ENCODE results near the gene TTN. TPM values are rescaled to one million over a fixed set of nuclear protein-coding genes. Genes with fewer than 3 reads are reported as not detected.

Gene TTN
- total RNA-seq, 1 donor from 2014 or later: 14.0 TPM

DNA sequence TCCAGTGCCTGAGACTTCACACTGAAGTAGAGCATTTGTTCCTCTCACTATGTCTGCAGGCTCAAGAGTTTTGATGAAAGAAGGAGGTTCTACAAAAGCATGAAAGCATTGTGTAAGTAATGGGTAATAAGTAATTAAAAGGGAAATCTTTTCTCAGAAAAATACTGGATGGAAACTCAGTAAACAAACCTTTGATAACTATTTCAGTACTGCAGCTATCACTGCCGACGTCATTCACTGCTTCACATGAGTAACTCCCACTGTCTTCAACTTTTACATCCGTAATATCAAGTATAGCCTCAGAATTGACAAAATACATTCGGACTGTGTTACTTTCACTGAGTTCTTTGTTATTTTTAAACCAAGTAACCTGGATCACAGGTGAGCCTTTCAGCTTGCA is 72.7 kb downstream of the TTN start:
- DNase-seq (ENCODE audit: low spot score): no peak

DNA sequence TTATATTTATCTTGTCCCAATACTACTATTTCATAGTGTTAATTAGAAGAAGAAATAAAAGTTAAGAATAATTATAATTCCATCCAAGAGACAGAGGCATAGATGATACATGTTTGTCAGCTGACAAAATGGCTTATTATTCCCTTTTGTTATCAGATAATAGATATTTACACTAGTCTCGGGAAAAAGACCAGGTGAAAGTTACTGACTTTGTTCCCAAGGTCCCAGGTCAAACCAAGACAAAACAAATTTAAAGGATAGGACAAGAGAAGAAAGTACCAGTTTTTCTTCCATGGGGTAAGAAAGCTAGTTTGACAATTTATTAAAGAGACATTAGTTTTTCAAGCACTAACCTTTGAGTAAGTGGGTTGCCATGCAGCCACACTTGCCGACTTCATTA is 73.2 kb downstream of the TTN start:
- no peak for DNase-seq (ENCODE audit: low spot score)

DNA sequence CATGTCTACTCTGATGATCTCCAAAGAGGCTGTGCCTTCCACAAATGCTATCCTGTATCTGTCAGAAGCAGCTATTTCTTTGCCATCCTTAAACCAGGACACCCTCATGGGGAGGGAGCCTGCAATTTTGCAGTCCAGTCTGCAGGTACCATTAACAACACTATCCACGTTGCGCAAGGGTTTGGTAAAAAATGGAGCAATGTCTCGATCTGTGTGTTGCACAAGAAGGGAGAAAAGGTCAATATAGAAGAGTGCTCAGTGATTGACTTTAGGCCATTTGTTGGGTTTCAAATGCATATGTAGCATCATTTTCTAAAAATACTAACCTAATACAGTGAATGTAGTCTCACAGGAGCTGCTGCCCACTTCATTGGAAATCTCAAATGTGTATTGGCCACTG is 74.3 kb downstream of the TTN start:
- no peak for DNase-seq (ENCODE audit: low spot score)

DNA sequence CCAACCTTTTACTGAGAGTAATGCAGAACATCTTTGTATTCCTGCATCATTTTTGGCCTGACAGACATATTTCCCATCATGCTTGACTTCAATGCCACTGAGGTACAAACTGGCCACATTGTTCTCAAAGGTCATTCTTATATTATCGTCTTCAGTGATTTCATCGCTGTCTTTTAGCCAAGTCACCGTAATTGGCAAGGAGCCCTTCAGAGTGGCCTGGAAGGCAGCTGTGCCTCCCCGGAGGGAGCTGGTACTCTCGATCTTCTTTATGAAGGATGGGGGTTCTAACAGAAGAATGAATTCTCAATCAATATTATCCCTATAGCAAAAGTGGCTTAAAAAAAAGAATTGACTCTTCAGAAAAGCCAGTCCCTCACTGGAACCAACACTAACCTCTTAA is 75.9 kb downstream of the TTN start:
- no peak for DNase-seq (ENCODE audit: low spot score)

DNA sequence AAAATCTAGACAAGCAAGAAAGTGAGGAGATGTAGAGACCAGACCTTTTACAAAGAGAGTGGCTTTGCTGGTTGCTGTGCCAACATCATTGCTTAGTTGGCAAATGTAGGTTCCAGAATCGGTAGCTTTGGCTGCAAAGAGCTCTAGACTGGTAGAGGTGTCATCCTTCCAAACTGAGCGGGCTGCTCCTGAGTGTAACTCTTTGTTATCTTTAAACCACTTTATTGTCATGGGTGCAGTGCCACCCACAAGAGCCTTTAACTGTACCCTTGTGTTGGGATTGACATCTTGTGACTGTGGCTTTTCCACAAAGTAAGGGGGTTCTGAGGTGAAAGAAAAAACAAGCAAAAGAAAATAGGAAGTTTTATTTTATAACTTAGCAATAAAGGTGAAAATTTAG is 77.2 kb downstream of the TTN start:
- DNase-seq (ENCODE audit: low spot score): no peak

DNA sequence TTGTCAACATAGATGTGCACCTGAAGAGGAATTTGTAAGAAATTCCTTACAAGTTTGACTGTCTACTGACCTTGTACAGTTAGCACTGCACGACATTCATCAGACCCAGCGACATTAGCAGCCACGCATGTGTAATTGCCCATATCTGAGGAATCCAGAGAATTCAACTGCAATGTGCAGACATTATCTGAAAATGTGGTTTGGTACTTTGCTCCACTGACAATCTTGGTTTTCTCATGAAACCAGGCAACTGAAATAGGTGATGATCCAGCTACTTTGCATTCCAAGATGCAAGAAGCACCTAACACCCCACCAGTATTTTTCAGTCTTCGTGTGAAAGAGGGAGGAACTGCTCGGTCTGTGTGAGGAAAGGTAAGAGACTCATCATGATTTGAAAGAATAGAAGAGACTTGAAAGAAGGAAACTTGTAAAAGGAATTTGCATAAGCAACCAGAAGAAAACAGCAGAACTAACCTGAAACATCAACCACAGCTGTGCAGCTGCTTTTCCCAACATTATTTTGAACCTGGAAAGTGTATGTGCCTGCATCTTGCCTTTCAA is 83.4 kb downstream of the TTN start:
- DNase-seq (ENCODE audit: low spot score): no peak

DNA sequence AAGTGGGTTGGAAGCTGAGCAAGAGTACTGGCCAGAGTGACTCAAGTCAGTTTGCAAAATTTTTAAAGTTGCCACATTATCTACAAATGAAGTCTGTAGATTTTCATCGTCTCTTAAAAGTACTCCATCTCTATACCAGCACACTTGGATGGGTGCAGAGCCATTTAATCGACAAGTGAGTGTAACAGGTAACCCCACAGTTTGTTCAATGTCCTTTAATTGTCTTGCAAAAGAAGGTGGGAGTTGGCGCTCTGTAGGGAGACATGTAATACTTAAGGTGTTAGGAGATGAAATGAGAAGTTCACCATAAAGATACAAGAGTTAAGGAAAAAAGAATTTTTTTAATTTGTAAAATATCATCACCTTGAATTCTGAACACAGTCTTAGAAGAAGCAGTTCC is 84.9 kb downstream of the TTN start:
- no peak for DNase-seq (ENCODE audit: low spot score)

DNA sequence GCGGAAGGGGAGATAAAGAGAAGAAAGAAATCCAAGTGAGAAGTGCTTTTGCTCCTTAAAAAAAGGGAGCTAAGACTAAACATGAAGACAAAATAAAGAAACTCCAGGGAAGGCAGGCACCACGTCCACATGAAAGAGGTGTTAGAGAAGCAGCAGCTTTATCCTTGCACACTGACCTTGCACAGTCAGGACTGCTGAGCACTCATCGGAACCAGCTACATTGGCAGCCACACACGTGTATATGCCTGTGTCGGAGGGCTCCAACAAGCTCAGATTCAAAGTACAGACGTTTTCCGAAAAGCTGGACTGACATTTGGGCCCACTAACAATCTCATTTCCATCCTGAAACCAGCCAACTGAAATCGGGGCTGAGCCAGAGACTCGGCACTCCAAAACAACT is 88.2 kb downstream of the TTN start:
- no peak for DNase-seq (ENCODE audit: low spot score)

DNA sequence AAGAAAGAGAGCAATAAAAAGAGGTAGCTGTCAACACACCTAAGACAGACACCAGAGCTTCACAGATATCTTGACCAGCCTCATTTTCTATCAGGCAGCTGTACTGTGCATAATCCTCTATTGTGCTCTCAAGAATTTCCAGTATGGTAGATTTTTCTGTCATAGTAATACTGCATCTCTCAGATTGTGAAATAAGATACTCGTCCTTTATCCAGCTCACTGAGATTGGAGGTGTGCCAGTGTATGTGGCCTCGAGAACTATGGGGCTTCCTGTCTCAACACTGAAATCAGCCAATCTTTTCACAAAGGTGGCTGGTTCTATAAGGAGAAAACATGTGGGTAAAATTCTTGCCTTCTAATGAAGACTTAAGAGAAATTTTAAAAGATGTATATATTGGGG is 88.9 kb downstream of the TTN start:
- DNase-seq (ENCODE audit: low spot score): no peak

DNA sequence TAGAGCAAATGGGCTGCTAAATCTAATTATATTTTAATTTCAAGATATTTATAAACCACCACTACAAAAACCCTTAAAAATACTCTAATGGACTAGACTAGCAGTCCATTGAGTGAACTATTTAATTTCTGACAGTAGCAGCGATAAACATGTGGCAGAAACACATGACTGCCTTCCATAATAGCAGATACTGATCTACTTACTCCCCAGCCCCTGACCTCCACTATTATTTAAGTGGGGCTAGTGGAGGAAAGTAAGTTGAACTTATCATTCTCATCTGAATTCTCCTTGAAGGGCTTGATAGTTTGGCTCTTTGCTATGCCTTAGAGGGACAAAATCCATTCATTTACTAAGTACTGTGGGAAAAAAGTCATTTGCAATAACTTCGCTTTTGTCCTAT is 90.8 kb downstream of the TTN start:
- no peak for DNase-seq (ENCODE audit: low spot score)

DNA sequence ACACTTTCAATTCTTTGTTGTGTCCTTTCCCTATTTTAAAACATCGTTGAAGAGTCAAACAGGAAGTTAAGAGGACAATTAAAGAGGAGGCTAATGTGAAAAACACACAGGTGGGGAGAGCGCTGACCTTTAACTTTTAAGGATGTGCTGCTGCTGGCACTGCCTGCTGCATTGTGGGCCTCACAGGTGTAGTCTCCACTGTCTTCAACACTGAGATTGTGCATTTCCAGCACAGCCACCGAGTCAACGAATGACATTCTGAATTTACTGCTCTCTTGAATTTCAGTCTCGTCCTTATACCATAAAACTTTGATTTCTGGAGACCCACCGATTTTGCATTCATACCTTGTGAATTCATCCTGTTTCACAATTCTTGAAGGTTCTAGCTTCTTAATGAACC is 91.9 kb downstream of the TTN start:
- DNase-seq (ENCODE audit: low spot score): no peak

DNA sequence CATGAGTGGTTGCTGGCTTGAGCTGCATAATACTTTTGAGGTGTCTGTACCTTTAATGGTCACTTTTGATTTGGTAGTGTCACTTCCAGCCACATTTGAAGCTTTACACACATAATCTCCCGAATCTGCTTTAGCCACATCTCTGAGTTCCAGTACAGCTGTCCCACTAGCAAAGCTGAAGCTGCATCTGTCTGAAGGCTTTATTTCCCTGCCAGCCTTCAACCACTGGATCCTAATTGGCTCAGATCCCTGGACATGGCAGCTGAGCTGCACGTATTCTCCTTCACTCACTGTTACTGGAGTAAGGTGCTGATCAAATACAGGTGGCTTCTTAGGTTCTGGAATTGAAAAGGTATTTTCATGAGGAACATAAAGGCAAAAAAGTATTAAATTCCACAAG is 99.7 kb downstream of the TTN start:
- no peak for DNase-seq (ENCODE audit: low spot score)

DNA sequence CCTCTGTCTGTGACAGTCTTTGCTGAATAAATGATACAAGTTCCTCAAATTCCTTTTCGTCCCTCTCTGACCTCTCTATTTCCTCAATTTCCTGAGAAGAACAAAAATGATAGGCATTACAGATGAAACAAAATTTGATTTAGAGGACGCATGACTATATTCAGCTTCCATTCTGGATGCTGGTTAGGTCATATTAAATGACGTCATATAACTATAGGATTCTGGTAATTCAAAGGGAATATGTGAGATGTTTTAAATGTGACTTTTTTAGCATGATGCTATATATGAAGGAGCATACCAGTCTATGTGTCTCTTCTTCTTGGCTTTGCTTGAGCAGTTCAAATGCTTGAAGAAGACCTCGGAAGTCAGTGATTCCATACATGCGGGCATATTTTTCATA is 102.3 kb downstream of the TTN start:
- DNase-seq (ENCODE audit: low spot score): no peak

DNA sequence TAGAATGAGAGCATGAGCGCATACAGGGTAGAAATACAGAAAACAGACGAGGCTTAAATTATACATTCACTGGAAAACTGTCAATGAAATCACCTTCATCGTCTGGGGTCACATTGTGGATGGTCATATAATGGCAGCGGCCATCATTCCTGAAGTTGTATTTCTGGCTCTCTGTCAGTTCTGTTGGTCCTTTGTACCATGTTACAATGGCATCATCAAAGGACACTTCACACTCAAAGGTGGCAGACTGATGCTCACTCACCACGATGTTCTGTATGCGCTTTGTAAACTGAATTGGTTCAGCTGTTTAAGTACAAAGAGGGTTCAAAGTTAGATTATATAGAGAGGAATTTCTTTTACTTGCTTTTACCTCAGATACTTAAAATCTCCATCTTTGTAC is 104.9 kb downstream of the TTN start:
- no peak for DNase-seq (ENCODE audit: low spot score)

DNA sequence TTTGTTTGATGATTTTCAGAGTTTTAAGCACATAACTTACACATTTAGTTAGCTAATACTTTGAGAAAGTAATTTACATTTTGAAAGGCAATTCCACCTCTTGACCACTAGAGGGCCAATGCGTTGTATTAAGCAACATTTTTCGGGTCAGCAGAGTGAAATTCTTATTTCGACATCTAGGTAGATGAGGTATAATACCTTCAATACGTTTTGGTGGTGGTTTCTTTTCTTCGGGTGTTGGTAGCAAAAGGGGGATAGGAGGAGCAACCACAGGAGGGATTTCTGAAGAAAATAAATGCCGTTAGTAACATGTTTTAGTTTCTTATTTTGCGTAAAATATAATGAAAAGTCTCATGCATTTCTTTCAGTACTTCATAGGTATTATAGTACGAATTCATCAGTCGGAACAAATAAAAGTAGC is 106.3 kb downstream of the TTN start:
- DNase-seq (ENCODE audit: low spot score): no peak

DNA sequence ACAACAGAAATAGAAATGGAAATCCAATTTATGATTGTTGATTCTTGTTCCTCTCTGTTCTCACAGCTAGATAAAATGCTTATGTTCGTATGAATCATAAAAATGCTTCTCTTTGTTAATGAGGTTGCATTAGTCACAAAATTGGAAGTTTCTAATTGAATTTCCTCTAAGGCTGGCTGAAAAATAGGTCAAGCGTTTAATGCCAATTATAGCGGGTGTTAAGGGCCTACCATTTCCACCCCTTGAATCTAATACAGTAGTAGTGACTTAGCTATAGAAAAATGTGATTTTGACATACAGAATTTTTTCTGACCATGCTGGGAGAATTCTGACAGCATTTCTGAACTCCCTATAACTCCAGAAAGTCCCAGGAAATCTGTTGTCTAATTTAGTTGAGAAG is 107.1 kb downstream of the TTN start:
- no peak for DNase-seq (ENCODE audit: low spot score)

DNA sequence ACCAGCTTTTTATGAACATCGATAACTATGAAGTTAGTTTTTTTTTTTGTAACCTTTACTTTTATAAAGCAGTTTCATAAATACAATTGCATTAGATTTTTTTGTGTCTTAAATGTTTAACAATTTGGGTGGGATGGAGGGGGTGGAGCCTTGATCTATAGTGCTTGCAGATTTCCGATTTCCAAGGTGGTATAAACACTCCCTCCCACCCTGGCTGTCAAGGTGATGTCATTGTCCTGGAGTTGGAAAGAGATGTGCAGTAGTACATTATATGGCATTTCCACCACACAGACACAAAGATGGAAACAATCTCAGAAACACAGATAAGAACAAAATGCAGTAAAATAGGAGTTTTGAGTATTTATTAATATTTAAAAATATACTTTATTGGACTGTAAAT is 114.4 kb downstream of the TTN start:
- no peak for DNase-seq (ENCODE audit: low spot score)

DNA sequence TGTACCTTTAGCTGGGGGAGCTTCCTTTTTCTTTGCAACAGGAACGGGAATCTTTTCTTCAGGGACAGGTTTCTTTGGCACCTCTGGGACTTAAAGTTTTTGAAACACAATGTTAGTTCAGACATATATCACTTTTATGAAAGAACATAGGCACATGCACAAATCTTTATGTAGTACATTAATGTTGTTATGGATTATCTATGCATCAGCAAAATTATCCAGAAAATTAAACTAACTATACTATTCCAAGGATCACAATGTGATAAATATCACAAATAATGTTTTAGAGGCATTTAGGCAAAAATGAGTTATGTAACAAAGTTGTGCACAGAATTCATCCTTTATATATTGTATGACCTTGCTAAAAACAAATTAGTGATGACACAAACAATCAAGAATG is 117.4 kb downstream of the TTN start:
- no peak for DNase-seq (ENCODE audit: low spot score)

DNA sequence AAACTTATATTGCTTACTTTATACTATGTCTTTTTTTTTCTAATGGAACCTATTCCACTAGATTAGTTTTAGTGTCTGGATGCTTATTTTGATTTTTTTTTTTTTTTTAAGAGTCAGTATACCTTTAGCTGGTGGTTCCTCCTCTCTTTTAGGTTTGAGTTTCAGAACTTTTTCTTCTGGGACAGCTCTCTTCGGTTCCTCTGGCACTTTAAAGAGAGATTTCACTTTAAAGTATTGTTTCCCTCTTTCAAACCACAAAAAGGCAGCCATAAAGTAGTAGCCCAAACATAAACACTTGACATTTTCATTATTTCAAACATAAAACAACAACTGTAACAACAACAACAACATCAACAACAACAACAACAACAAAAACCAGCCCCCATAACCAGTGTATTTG is 123.3 kb downstream of the TTN start:
- no peak for DNase-seq (ENCODE audit: low spot score)

DNA sequence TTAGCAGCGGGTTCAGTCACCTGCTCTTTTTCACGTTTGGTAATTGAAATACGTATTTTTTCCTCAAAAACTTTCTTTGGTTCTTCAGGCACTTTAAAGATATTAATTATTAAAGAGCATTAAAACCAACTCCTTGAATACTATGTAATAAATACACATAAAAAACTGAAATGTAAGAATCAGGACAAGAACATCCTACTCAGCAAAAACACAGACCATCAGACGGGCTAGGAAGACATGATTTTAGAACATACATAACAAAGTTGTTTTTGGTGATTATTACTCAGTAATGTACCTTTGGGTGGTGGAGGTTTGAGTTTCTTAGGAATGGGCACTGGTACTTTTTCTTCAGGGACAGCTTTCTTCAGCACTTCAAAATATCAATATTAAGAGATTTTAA is 126.1 kb downstream of the TTN start:
- no peak for DNase-seq (ENCODE audit: low spot score)

DNA sequence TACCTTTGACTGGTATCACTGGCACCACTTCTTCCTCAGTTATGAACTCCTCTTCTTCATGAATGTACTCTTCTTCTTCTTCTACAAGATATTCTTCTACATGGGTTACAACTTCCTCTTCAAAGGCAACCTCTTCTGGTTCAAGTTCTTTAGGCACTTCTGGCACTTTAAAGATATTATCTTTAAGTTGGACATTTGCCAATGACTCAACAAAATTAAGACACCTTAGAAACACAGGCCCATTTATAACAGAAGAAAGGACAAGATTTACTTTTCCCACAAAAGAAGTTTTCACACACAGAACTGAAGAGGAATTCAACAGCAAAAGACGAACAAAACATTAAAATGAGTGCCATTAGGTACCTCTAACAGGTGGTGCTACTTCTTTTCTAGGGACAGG is 127.3 kb downstream of the TTN start:
- no peak for DNase-seq (ENCODE audit: low spot score)

DNA sequence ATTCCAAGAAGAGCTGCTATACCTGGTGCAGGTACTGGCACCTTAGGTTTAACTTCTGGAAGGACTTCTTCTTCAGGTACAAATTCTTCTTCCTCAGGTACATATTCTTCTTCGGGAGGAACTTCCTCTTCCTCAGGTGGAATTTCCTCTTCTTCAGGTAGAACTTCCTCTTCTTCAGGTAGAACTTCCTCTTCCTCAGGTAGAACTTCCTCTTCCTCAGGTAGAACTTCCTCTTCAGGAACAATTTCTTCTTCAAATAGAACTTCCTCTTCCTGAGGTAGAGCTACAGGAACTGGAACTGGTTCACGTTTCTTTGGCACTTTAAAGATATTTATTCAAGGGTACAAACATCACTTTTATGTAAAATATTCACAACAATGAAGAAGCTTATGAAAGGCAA is 129.6 kb downstream of the TTN start:
- no peak for DNase-seq (ENCODE audit: low spot score)

DNA sequence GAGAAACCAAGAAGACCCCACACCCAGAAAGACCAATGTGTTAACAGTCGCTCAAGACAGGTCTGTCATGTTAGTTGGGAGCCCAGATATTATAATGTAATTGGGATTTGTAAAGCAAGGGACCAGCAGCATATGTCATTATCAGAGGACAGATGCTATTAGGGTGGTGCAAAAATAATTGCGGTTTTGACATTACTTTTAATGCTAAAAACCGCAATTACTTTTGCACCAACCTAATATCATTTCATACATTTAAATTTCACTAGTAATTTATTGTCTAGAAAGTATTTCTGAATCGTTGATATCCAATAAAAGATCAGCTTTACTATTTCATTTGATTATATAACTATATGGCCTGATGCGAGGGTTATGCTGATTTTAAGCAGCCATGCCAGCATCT is 131.2 kb downstream of the TTN start:
- no peak for DNase-seq (ENCODE audit: low spot score)

DNA sequence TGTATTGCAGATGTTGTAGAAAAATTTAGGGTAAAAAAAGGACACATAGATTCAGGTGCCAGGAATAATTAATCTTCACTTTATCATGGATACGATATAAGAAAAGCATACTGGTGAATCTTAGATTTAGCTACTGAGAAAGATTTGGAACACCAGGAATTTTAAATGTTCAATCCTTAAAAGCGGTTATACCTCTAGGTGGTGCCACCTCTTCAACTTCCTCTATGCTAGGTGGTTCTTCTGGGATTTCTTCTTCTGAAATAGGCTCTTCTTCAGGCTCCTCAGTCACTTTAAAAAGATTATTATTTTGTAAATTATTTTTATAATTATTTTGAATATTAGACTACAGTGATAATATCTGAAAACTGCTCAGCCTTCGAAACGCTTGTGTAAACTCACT is 133.1 kb downstream of the TTN start:
- no peak for DNase-seq (ENCODE audit: low spot score)

DNA sequence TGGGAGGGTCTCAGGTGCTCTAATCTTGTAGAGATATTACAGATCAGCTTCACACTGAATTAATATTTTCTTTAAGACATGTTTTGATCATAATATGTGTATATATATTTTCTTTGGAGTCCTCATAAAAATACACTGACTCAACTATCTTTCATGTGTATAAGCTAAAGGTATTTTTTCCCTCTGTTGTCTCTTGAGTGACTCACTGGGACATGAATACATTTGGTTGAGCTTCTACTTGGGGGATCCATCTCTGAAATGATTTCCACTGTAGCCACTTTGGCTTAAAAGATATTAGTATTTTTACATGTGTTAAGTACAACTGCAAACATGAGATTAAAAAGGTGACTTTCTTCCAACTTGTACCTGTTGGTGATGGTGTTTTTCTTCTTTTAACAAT is 140.8 kb downstream of the TTN start:
- no peak for DNase-seq (ENCODE audit: low spot score)

Measured in umbilical cord (tissue), 2 donors.